22Rv1 (cell line): ENCODE data around the gene TCERG1L.

ENCODE experiments used
- H3K27ac ChIP-seq: fragments of 450-650 bp; 2 replicates; pipeline ENCODE4 v1.5.1; 2017
- CTCF ChIP-seq: fragments of 450-650 bp; IDR thresholded peaks from 2 replicates; pipeline ENCODE4 v1.5.1; 2017; ENCODE audit warnings: mild to moderate bottlenecking
- ZFX ChIP-seq: fragments of 450-650 bp; IDR thresholded peaks from 2 replicates; pipeline ENCODE4 v1.6.1; 2017; ENCODE audit warnings: antibody characterized with exemption, borderline replicate concordance

The TCERG1L gene

GRCh38 chr10:131216681-131217230 lies 94.8 kb downstream of the TCERG1L start:
- TF ChIP-seq CTCF (no peak), ZFX (no peak)
- no peak overlapping the region for H3K27ac ChIP-seq

- TF ChIP-seq CTCF (no peak), ZFX (no peak)
- H3K27ac ChIP-seq: no peak overlapping the region
These were observed 95.7 kb downstream of the TCERG1L start for GRCh38 chr10:131215776-131216175.

GRCh38 chr10:131214521-131215244 lies 96.8 kb downstream of the TCERG1L start:
- H3K27ac ChIP-seq: no peak overlapping the region
- TF ChIP-seq ZFX: no peak
- no peak for TF ChIP-seq CTCF

- TF ChIP-seq ZFX (no peak), CTCF (no peak)
- no peak overlapping the region for H3K27ac ChIP-seq
These were observed 97.6 kb downstream of the TCERG1L start for GRCh38 chr10:131213741-131214505.

GRCh38 chr10:131212763-131213325 lies 98.7 kb downstream of the TCERG1L start:
- TF ChIP-seq ZFX (no peak), CTCF (no peak)
- no peak overlapping the region for H3K27ac ChIP-seq

- no peak for TF ChIP-seq ZFX
- TF ChIP-seq CTCF: no peak
- H3K27ac ChIP-seq: no peak overlapping the region
These were observed 99.4 kb downstream of the TCERG1L start for GRCh38 chr10:131211965-131212619.
